Fibroblast of skin of right quadriceps (primary cell): ENCODE results near the gene CCN5.
A peak's percentile ranks its signal among the peaks of the same experiment; 100 is the strongest.

Source experiments
- DNase-seq: peaks from one replicate; pipeline ENCODE4 v3.0.0-alpha.2; 2013

The CCN5 gene

GRCh38 chr20:44739942-44740341, 24.8 kb downstream of the CCN5 start:
- no peak for DNase-seq

GRCh38 chr20:44742304-44743079, 27.3 kb downstream of the CCN5 start:
- no peak for DNase-seq

- no peak for DNase-seq
Measured at GRCh38 chr20:44743080-44743701, 28.0 kb downstream of the CCN5 start.

GRCh38 chr20:44743916-44744655, 28.9 kb downstream of the CCN5 start:
- no peak for DNase-seq

GRCh38 chr20:44745122-44745597, 30.0 kb downstream of the CCN5 start:
- DNase-seq, result no peak

- no peak for DNase-seq
Measured at GRCh38 chr20:44745598-44746366, 30.6 kb downstream of the CCN5 start, which contains the start of gene KCNK15. TSS of gene KCNK15 (plus strand) at chr20:44745865. CDS start at chr20:44745911, 46 bp downstream.

- DNase-seq, result no peak
Measured at GRCh38 chr20:44746367-44747165, 31.4 kb downstream of the CCN5 start.

GRCh38 chr20:44747166-44748004, 32.2 kb downstream of the CCN5 start:
- DNase-seq, result peak; percentile 62

GRCh38 chr20:44748005-44748370, 32.8 kb downstream of the CCN5 start:
- DNase-seq, result no peak

- DNase-seq, result no peak
Measured at GRCh38 chr20:44750081-44750805, 35.1 kb downstream of the CCN5 start.

GRCh38 chr20:44752099-44752931, 37.1 kb downstream of the CCN5 start:
- DNase-seq, result no peak

GRCh38 chr20:44754554-44754953, 39.4 kb downstream of the CCN5 start:
- DNase-seq, result no peak

GRCh38 chr20:44756011-44756688, 41.0 kb downstream of the CCN5 start:
- no peak for DNase-seq

GRCh38 chr20:44756956-44757355, 41.8 kb downstream of the CCN5 start:
- DNase-seq, result no peak

- DNase-seq, result no peak
Measured at GRCh38 chr20:44758247-44759101, 43.3 kb downstream of the CCN5 start.

GRCh38 chr20:44759595-44759994, 44.4 kb downstream of the CCN5 start:
- no peak for DNase-seq

- DNase-seq, result no peak
Measured at GRCh38 chr20:44761423-44761822, 46.3 kb downstream of the CCN5 start.
